ENCODE measurements around the gene DUSP2. TPM values are rescaled to one million over a fixed set of nuclear protein-coding genes. Genes with fewer than 3 reads are reported as not detected.

The DUSP2 gene
- total RNA-seq, 2 experiments from 2014 or later: 522 to 539 TPM

Other genes starting within 250 kb of the DUSP2 start
- gene ANKRD36C, start 153.6 kb downstream of the DUSP2 start, total RNA-seq: 10 to 100 TPM; 32.4 to 37.3 TPM
- 10 to 100 TPM; 15.4 to 16.4 TPM for gene GPAT2, start 110.5 kb downstream of the DUSP2 start, total RNA-seq
- under 1 TPM; 0.21 to 0.36 TPM for gene ADRA2B, start 28.9 kb downstream of the DUSP2 start, total RNA-seq
- 1 to 10 TPM; 1.8 to 2.4 TPM for gene ASTL, start 6.9 kb downstream of the DUSP2 start, total RNA-seq
- gene STARD7, start 63.4 kb upstream of the DUSP2 start, total RNA-seq: 100 to 1,000 TPM; 173 to 181 TPM
- gene TMEM127, start 120.6 kb upstream of the DUSP2 start, total RNA-seq: 10 to 100 TPM; 19.3 to 22.2 TPM
- 10 to 100 TPM; 86.6 to 87.1 TPM for gene CIAO1, start 120.8 kb upstream of the DUSP2 start, total RNA-seq
- 100 to 1,000 TPM; 165 to 175 TPM for gene SNRNP200, start 160.1 kb upstream of the DUSP2 start, total RNA-seq
- 10 to 100 TPM; 30.2 TPM for gene ITPRIPL1, start 179.9 kb upstream of the DUSP2 start, total RNA-seq
- gene NCAPH, start 190.3 kb upstream of the DUSP2 start, total RNA-seq: 10 to 100 TPM; 96.9 to 98.8 TPM

Measured in activated CD4-positive, alpha-beta memory T cell treated with anti-CD3 and anti-CD28 coated beads for 36 hours (primary cell).